HG03108 (cell line): Measurements from ENCODE around the gene SLC4A1.

Experiments used
- ATAC-seq: cut with Tn5 transposase; IDR thresholded peaks from one replicate; pipeline ENCODE4 v1.9.1; 2021; ENCODE audit warnings: moderate library complexity; ENCODE audit not compliant: unreplicated experiment

SLC4A1 gene

DNA sequence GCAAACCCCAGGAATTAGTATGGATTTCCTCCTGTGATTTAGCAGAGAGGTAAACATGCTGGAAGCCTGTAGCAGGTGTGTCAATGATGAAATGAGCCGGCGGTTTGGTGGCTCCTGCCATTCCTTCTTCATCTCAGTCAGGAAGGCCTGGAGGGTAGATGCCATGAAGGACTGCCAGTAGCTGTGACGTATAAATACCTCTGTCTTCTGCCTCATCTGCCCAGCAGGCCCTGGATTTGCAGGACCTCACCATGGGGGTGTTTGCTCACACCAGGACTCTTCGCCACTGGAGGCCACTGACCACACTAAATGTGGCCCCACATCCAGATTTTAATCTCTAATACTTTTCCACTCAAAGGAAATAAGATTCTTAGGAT lies 16.1 kb upstream of the SLC4A1 start:
- no peak for ATAC-seq

DNA sequence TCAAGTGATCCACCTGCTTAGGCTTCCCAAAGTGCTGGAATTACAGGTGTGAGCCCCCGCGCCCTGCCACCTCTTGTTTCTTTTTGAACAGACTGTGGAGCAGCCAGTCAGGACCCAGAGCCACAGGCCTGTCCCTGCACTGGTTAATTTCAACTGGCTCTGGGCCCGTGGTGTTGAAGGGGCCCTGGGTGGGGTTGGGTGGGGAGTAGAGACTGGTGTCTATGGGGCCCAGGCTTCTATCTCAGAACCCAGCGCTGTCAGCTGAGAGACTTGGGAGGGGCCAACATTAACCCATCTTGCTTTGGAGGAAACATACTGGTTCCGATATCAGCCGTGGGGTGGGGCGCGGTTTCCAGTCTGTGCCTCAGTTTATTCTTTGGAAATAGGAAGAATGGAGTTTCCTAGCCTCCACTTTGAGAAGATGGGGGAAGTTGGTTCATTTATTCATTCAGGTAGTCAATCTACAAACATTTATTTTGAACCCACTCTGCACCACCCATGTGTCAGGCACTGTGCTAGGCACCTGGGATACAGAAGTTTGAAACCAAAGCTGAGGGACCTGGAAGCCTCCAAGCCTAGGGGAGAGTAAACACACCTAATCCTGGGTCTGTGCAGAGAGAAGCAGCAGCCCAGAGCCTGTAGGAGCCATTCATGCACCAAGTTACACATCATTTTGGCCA lies 15.5 kb upstream of the SLC4A1 start:
- no peak for ATAC-seq

DNA sequence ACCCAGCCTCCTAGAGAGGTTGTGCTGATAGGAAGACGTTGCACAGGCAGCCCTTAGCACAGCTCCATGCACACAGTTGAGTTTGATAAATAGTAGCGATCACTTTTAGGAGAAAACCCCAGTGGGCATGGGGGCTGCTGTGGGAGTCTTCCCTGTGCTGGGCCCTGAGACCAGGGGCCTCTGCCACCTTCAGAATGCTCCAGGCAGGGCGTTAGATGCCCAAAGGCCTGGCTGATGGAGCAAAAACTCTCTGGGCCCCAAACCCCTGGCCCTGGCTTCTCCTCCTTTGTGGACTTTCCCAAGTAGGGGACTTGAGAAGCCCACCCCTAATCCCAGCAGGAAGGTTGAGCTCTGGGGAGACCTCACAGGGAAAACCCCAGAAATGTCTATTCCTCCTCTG lies 14.3 kb upstream of the SLC4A1 start:
- ATAC-seq, result no peak

DNA sequence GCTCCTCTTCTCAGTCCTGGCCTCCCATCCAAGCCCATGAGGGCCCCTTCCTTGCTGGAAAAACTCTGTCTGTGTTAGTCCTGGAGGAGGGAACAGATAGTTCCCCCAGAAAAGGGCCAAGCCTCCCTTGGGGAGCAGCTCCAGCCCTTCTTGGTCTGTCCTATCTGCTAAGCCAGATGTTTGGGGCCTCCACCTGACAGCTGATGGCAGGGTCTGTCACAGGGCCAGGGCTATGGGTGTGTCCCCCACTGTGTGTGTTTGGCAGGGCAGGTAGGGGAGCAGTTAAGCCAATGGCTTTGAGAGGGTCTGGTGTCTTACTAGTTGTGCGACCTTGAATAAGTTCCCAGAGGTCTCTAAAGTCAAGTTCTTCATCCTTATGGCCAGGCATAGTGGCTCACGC lies 13.6 kb upstream of the SLC4A1 start:
- no peak for ATAC-seq

DNA sequence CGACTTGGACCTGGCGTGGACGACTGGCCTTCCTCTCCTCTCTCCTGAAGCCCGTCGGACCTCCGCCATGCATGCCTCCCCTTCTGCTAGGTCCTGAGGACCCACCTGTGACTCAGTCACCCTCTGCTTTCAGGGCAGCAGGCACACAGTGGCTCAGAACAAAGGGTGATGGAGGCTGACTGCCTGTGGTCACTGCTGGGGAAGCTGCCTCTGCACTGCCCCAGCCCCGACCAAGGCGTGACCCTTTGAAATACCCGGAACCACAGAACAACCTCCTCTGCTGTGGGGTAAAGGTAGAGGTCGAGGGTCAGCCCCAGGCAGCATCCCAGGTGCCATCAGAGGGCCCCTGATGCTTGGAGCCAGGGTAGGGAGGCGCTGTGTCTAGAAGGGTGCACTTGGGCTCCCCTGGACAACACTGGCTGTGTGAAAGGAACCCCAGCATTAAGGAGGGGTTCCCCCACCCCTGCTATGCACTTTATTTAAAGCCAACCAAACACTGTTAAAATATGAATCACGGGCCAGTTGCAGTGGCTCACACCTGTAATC lies 12.5 kb upstream of the SLC4A1 start:
- no peak for ATAC-seq

DNA sequence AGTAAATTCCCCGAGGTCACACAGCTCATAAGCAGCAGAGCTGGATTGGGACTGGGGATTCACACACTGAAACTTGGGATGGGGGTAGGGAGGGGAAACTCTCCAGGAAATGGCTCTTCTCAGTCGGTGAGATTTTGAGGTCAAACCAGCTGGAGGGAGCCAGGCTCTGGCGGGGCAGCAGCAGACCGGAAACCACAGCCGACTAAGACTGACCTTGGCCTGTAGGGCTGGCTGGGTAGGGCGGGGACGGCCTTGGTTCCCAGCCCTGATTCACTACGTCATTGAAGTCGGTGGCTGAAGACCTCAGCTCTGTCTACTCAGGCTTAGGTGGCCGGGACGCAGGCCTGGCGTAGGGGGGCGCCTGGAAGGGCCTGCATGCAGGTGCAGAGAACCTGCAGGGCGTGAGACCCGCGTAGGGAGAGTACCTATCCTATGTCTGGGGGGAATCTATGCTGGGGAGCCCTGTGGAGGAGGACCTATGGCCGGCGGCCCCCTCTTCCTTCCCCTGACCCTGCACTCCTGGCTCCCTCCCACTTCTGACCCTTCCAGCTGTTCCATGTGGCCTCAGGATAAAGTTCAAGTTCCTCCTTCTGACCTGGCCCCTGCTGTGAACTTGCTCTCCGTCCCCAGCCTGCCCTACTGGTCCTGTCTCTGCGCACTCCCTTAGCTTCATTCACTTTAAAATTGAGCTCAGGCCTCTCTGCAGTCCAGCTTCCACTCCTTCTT lies 11.9 kb upstream of the SLC4A1 start:
- ATAC-seq, result peak; percentile 88

DNA sequence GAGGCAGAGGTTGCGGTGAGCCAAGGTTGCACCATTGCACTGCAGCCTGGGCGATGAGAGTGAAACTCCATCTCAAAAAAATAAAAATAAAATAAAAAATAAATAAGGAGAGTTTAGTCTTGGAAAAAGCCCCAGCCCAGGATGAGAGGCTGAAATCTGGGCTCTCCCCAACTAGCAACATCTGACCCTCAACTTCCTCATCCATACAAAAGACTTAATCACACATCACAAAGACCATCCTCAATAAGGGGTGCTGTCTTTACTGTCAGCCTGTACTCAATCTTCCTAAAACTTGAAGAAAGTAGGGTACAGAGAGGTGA lies 11.4 kb upstream of the SLC4A1 start:
- ATAC-seq, result no peak

DNA sequence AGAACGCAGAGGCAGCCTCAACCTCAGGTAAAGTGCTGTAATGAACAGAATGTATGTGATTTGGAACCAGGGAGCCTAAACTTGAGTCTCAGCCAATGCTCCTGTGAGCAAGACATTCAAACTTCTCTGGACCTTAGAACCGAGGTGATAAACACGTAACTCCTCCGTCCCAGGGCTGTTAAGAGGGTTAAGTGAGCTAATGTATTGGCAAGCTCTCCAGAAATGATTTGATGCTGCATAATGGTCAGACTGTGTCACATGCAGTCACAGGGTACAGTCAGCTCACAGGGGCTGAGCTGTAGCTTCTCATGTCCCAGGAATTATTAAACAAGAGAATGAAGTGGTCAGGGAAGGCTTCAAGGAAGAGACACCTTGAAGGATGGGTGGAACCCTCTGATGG lies 10.0 kb upstream of the SLC4A1 start:
- no peak for ATAC-seq

DNA sequence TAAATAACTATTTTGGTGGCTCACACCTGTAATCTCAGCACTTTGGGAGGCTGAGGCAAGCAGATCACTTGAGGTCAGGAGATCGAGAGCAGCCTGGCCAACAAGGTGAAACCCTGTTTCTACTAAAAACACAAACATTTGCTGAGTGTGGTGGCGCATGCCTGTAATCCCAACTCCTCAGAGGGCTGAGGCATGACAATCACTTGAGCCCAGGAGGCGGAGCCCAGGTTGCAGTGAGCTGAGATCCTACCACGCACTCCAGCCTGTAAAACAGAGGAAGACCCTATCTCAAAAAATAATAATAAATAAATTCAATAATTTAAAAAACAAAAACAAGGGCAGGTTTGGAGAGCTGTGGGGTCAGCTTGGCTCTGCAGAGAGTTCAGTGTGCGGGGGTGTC lies 5.7 kb upstream of the SLC4A1 start:
- no peak for ATAC-seq

DNA sequence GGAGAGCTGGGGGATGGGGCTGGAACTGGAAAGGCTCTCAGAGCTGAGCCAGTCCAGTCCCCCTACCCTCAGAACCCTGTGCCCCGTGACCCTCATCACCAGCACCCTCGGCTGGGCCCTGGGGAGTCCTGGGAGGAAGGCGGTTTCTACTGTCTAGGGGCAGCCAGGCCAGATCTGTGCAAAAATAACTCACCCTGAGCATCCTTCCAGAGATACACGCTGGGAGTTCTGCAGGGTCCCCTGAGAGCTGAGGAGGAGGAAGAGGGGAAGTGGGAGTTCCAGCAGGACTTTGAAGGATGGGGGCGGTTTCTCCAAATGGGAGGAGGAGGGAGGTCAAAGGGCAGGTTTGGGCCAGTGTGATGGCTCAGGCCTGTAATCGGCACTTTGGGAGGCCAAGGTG lies 5.0 kb upstream of the SLC4A1 start:
- no peak for ATAC-seq

DNA sequence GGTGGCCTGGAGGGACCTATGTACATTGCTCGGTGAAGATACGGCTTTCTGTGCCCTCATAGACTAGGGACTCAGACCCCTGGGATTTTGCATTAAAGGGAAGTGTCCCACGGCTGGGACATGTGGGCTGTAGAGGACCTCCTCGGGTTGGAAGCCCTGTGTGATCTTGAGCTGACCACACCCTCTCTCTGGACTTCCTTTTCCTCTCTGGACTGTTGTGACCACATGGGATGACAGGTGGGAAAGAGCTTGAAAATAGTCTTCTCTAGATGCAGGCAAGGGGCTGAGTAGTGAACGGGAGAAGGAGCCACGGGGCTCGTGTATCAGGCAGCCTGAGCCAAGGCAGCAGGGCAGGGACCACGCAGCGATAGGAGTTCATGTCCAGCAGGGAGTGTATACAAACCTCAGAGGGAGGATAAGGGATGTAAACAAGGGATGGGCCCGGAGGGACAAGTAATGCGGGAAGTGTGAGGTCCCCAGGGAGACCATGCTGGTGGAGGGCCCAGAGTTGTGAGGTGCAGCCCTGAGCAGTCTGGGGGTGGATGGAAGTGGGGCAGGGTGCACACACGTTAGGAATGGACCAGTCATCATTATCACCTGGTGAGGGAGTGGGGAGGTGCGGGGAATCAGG lies 4.5 kb upstream of the SLC4A1 start:
- no peak for ATAC-seq

DNA sequence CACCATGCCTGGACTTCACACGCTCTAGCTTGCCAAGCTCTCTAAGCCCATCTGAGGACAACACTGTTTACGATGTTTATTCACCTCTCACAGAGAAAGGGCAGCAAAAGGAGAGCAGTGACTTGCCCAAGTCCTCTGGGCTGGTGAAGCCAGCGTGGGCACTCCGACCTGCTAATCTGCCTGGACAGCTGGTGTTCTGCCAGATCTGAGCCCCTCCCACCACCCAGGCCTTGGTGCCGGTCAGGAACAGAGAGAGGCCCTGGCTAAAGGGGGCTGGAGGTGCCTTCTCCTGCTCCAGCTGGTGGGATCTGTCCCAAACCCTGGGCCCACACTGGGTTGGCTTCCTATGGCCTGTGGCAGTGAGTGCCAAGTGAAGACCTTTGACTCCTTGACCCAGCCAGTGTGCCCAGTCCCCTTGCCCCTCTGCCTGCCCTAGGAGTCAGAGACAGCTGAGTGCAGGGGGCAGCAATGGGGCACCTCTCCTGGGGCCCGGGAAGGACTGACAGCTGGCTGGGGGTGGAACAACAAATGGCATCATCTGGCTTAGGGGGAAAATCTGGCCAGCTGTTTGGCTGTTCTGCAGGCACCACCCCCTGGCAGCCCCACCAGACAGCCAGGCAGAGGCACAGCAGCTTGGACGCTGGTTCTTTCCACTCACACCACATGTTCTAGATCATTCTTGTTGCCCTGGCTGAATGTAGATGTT lies 1.8 kb upstream of the SLC4A1 start:
- no peak for ATAC-seq

DNA sequence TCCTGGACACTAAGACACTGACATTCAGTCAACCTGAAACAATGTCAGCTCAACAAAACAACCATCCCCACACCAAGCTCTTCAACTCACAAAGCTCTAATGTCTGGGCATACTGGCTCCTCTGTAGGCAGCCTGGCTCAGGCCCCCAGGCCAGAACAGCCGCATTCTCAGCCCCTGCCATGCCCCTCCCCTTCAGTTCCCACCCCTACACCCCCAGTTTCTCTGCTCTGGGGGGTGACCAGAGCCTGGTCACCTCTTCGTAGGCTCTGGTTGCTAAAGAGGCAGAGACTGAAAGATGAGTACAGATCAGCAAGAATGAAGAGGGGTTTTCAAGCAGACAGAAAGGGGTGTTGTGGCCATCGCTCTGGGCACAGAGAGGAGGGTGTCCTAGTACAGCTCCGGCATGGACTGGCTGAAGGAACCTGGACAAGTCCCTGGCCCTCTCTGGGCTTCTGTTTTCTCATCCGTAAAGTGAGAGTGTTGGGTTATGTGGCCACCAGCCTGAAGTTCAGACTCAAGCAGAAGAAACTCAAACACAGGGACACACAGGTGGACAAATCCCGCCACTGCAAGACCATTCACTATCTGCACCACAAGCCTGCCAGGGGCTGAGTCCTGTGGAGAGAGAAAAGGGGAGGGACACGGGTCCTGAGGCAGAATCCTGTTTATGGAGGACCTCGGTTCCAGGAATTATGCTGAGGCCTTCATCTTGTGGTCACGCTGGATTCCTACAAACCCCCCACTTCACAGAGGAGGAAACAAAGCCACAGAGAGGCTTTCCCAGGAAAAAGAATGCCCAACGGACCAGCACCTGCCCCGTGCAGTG lies 987 bp upstream of the SLC4A1 start:
- no peak for ATAC-seq

DNA sequence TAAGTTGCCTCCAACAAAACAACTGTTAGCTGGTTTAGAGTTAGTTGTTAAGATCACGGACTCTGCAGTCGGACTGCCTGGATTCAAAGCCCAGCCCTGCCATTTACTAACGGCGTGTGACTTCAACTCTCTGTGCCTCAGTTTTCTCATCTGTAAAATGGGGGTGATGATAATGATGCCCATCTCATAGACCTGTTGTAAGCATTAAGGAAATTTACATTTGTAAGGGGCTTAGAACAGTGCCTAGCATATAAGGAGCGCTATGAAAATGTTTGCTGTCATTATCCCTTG lies 825 bp downstream of the SLC4A1 start:
- no peak for ATAC-seq

DNA sequence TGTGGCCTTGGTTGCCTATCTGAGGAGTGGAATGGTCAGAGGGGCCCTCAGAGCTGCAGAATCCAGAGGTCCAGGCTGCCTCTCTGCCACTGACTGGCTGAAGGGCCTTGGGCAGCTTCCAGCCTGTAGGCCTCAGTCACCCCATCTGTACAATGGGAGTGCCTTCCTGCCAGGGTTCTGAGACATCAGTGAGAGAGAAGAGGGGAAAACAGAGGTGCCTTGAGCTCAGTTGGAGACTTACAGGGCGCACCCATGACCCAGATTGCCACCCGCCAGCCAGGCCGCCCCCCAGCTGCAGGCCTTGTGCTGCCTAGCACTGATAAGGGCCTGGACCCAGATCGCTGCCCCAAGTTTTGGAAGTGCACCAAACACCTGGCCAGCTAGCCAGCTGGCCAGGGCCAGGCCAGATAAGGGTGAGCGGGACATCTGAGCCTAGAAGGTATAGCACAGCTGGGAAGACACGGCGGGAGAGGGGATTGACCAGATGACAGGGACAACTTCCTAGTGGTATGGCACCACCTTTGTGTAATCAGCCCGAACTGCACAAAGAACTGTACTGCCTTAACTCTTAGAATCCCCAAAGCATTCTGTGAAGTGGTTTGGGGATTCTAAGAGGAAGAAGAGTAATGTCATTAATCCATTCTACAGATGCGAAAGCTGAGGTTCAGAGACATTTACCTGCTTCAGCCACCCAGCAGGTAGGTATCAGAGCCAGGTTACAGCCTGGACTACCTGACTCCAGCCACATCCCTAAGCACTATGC lies 1.4 kb downstream of the SLC4A1 start:
- no peak for ATAC-seq

DNA sequence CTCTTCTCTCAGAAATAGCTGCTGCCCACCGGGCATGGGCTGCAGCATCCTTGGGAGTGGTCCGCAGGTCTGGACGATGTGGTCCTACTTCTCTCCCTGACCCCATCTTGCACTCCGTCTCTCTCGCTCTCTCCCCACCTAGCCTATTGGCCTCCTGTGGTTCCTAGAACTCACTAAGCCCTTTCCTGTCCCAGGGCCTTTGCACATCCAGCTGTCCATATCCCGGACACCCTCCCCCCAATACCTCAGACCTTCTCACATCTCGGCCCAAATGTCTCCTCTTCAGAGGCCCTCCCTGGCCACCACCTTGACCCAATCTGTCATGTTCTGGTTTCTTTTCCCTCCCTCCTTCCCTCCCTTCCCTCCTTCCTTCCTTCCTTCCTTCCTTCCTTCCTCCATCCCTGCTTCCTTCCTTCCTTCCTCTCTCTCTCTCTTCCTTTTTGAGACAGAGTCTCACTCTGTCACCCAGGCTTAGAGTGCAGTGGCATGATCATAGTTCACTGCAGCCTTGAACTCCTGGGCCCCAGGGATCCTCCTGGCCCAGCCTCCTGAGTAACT lies 4.5 kb downstream of the SLC4A1 start:
- no peak for ATAC-seq

DNA sequence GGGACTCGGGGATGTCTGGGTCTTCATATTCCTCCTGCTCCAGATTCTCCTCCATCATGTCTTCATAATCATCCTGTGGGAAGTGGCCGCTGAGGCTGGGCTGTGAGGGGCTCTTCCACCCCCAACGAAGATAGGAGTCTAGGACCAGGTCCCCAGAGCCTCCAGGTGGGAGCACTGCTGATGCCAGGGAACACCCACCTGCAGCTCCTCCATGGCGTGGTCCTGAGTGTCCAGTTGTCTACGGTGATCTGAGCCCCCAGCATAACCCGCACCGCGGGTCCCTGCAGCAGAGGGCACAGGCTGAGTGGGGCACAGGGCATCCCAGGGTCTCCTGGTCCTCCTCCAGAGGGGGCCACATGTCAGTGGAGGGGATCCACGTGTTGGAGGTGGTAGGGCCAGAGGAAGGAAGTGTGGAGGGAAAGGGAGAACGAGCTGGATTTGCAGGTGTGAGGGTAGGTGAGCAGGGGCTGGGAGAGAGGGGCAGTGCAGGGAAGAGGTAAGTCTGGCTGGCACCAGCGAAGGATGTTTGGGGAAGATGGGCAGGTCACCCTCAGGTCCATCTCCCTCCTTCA lies 5.2 kb downstream of the SLC4A1 start:
- no peak for ATAC-seq

DNA sequence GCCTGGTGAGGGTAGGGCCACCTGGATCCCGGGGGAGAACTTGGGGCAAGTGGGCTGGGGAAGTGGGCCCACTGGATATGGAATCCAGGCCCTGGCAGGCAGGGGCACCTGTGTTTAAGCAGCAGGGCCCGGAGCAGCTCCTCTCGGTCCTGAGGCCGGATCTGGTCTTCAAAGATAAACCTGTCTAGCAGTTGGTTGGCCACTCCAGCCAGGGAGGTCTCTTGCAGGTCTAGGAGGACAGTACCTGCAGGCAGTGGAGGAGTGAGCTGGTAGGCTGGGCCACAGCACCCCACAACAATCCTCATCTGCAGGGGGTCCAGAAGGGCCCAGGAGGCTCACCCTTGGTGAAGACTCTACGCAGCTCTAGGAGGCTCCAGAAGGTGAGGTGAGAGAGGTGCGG lies 7.6 kb downstream of the SLC4A1 start:
- no peak for ATAC-seq

DNA sequence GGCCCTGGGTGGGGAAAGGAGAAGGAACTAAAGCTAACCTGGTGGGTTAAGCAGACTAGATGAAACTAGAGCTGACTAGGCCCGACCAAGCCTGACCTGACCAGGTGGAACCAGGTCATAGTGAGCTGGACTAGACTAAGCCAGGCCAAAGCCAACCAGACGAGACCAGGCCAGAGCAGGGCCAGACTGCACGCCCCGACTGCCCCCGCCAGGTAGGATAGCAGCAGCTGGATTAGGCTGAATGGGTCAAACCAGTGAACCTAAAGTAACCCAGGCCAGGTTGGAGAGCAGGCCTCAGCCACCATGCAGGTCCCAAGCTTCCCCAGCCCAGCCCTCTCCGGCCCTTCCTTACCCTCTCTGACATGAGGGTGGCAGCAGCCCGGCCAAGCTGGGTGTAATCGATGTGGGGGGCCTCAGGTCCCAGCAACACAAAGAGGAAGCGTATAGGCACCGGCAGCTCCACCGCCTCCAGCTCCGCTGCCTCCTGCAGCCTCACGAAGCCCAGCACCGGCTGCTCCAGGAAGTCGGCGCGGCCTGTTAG lies 9.1 kb downstream of the SLC4A1 start:
- ATAC-seq, result no peak
